ENCODE measurements around the gene PROX1.

The PROX1 gene

DNA sequence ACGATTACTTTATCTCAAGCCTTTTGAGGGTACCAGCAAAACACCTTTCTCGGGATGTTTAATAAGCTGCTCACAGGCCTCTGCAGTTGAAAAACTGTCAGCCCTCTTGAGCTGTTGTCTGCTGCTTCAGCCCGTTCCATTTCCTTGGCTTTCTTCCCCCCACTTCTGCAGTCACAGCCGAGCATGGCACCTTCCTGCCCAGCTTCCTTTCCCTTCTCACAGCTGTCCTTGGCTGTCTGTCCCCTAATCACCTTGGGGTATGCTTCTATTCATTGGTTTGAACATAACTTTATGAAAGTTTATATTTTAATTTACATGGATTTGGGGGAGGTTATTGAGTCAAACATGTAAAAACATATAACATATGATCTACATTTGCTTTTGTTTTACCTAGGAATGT, 6.9 kb upstream of the PROX1 start:
- DNase-seq = no peak

DNA sequence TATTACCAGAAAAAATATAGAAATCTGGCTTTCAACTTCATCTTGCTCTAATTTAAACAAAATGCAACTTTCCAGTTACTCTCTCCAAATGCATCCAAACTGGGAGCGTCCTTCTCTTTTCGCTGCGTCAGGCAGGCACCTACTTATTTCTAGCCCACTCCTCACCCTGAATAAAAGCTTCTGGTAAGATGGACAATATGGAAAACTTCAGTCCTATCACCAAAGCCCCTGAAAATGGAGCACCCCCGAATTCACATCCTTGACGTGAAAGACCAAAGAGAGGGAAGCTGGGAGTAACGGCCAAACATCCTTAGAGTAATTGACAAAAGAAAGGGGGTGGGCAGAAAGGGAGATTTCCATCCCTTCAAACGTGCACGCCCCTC, 5.5 kb upstream of the PROX1 start:
- no peak for DNase-seq

DNA sequence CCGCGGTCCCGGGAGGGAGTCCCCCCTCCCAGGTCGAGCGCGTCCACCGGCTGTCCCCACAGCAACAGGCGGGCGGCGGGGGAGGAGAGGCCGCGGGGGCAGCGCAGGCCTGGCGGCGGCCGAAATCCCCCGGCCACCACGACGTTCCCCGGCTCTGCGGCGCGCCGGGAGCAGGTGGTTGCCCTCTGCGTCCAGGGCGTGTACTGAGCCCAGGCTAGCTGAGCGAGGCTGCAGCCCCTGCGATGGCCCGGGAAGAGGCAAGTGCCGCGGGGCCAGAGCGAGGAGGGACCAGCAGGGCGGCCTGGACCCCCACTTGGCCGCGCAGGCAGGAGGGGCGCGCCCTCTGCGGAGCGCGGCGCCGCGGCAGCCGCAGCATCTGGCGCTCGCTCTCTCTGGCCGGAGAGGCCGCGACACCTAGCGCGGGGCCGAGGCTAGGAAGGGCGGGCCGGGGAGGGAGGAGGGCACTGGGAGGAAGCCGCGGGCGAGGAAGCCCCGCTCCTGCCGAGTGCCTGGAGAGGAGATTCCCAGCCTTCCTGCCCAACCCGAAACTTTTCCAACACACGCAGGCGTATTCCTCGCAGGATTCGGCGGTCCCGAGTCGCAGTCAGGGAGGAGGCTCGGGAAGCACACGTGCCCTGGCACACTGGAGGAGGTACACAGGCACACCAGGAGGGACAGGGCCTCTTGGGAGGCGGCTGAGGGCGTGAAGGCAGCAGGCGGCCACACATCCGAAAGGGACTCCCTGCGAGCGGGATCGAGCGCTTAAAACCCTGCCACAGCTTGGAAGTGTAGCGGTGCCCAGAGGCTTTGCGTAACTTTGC, 4.9 kb upstream of the PROX1 start:
- no peak for DNase-seq

DNA sequence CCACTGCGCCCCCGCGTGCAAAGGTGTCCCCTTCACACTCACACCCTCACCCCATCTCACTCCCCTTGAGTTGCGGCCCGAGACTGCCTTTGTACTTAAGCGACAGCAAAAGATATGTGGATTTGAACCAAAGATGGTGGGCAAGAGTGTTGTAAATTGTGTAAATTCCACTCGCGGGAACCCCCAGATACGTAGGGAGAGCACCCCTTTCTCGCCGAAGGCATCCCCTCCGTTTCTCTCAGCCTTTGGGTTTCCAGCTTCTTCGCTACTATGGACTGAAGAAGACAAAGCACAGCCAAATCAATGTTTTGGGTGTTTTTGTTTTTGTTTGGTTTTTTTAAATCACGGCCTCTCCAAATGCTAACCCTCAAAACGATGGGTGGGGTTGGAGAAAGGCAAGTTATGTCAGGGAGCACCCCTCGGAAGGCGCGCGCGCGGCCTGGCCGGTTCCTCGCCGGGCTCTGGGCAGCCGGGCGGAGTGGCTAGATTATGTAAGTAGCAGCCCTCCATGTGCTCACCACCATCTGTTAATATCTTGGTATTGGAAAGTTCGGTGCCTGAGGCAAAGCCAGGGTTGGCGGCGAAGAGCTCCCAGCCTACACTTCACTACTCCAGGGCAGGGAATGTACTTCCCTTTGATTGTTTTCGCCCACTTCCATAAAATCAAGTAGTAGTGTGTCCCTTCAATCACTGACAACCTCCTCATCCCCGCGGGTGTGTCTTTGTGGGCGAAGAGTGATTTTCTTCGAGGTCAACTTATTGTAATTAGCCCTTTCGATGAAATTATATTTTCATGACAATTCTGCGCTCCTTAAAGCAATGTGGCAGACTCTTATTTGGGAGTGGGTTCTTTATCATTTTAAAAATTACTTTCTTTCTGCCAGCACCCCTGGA, 4.0 kb upstream of the PROX1 start:
- peak in 1 of 2 experiments; percentile 34 for DNase-seq

DNA sequence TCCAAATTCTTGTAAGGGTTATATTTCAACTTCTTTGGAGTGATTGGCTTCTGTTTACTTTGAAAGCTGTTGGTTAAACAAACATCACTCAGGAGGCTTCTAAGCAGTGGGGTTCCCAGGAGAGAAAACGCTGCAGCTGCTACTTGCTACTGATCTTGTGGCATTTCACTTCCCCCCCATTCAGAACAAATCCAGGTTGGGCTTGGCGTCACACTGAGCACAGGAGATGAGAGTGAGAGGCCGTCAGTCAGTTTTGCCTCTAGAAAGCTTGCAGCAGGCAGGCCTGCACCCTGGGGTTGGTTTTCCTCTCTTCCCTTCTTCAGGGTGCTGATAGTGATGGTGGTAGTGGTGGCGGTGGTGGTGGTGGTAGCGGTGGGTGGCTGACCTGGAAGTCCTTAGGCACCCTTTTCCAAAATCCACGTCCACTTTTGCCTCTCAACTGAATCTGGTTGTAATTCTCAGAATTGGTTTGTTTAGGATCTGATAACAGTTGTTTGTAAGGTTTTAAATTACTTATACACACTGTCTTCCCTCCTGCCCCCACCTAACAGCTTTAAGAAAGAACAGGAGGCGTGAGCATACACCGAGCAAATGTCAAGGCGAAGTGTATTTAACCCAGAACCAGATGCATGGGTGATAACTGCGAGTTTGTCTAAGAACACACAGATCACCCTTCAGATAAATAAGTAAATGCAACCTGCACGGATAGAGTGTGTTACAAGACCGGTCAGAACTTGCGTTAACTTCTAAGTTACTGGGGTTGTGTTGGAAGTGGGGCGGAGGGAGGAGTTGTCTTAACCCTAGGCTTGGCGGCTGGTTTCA, 3.2 kb upstream of the PROX1 start:
- DNase-seq = no peak

DNA sequence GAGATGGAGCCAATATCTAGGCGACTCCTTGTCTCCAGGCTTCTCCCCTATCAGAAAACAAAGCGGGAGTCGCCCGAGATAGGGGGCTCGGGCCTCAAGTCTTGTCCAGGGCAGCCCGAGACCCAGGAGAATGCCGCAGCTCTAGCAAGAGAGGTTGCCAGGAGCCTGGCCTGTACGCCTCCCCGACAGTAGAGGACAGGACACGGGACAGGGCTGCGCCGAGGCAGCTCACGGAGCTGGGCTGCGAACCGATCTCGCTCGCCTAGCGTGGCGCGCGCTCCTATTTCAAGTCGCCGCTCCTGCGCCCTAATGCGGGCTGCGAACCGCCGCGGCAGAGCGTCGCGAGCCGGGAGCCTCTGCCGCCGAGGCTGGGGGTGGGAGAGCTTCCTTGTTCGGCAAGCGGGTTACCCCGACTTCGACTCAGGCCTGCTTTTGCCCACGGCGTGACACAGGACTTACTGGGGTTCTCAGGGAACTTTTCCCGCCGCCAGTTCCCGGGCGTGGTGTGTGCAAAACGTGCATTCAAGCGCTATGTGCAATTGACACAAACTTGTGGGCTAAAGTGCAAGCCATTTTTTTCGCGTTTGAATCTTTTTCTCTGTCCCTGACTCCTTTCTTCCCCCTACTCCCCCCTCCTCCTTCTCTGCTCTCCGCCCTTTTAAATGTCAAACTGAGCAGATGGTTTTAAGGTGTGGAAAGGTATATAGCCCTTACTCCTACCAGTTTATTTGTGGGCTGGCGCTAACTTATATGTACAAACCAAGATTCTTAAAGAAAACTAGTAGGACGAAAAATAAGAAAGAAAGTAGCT, 2.4 kb upstream of the PROX1 start:
- DNase-seq = no peak

DNA sequence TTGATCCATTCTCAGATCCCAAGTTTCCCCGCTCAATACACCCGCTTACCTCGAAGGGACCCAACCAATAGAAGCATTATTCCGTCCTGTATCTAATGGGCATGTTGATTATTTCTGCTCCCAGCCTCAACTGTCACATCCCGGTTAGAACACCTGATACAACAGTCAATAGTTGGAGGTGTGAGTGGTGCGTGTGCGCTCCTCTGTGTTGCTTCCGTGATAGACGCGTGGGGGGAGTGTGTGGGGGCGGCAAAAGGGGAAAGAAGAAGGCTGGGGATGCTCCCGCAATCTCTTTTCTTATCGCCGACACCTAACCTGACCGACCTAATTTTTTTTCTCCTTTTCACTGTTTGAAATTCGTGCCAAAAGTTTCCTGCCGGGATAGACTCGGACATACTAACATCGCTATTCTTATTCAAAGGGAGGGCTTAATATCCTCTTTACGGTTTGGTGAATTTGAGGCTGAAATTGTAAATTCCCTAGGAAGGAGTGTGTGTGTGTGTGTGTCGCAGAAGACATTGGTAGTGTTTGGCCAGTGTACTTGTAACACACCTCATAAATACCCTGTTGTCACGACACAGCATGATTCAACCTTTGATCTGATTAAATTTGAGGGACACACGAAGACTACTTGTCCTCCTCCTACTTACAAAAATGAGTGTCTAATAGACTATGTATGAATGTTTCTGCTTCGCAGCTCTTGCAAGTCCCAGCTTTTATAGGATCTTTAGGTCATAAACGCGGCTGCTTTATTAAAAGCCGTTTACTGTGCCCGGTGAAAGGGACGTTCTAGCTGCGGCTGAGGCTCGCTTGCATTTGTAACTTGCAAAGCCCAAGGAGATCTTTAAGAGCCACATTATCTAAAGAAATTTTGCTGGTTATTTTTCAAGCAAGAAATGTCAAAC, 1.5 kb upstream of the PROX1 start:
- no peak for DNase-seq

DNA sequence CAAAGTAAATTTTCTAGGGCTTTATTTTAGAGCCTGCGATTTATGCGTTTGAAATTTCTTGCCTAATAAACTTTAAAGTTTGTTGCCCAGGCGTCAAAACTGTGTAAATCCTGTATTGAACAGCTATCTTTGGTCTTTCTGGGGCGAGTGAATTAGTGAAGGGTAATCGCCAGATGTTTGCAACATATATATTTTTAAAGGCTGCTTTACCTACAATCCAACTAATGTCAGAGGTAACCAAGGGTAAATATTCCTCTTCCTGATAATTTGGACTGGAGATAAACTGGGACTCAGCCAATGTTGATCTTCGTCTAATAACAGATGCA, 885 bp upstream of the PROX1 start:
- DNase-seq = no peak

DNA sequence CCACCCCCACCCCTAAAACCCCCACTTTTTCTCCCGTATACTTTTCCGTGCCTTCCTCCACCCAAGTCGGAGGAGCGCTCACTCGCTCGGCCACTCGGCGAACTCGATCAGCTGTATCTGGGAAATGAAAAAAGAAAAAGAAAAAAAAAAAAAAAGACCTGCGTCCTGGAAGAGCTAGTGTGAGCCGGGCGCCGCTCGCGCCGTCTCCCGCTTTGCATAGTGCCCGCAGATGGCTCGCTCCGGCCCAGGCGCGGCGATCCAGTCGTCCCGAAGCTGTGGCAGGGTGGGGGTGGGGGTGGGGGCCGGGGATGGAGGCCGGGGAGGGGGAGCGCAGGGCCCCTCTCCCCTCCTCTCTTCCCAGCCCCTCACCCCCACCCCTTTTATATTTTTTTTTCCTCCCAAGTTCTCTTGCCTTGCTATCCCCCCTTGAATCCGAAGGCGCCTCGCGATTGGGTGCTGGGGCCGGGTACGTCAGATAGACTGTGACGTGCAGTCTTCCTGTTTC, 299 bp upstream of the PROX1 start:
- DNase-seq = peak; percentile 39 to 72

DNA sequence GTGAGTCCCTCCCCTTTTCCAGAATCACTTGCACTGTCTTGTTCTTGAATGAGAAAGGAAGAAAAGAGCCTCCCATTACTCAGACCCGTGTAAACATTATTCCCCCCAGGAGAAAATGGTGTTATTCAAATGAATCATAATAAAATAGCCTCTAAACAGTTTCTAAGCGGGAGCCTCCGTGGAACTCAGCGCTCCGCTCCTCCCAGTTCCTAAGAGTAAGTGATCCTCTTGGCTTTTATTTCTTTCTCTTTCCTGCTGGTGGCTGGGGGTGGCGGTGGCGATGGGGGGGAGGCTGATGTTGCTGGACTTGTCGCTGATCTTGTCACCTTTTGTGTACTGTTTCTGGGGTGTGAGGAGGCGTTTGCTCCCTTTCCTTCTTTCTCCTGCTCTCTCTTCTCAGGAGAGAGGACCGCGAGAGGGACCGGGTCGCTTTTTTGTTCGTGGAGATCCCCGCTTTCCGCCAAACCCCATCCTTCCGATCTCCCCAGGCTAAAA, 781 bp downstream of the PROX1 start:
- no peak for DNase-seq

DNA sequence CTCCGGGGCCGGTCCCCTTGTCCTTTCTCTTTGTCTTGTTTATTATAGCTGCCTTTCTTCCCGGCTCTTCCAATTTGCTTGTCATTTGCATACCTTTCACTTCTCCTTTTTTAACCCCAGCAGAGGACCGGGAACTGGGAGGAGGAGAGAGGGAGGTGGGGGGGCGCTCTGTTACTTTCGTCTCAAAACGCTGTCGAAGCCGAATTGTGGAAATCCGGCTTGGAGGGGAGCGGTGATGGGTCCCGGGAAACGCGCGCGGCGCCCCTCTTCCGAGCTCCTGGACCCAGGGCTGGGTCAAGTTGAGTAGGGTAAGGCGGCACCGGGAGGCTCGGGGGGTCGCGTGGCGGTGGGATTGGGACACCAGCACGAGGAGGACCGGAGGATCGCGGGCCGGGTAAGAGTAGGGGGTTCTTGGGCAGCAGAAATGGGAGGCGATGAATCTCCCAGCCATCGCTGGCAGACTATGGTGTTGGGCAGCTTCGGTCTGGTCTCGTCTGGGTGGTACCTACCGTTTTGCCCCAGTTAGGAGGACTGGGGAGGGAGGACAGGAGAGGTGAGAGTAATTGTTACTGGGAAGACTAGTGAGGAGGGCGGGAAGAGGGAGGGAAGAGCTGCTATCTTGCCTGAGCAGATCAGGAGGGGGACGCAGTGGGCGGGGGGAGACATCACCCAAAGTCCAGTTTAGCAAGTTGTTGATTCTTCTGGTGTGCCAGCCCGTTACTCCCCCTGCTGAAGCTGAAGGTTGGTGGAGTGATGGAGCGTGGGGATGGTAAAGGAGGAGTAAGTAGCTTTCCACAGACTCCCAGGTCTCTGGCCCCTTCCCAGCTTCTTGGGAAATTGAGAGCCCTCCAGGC, 1.5 kb downstream of the PROX1 start:
- DNase-seq = peak in 1 of 2 experiments; percentile 60

DNA sequence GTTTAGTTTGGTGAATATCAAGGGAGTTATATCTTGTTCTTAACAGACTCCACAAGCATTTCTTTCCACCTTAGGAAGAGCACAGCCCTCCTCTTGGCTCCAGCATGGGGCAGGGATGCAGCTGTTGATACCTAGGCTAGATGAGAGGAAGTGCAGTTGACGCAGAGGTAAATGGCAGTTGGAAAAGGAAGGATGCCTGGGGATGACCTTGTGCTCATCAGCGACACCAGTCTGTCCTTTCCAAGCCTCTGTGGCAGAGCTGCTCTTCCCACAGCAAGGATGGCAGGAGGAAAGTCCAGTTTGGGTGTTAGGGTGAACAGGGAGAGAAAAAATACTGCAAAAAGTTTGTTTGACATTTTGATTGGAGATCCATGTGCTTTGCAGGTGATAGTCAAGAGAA, 6.2 kb downstream of the PROX1 start:
- DNase-seq = no peak

DNA sequence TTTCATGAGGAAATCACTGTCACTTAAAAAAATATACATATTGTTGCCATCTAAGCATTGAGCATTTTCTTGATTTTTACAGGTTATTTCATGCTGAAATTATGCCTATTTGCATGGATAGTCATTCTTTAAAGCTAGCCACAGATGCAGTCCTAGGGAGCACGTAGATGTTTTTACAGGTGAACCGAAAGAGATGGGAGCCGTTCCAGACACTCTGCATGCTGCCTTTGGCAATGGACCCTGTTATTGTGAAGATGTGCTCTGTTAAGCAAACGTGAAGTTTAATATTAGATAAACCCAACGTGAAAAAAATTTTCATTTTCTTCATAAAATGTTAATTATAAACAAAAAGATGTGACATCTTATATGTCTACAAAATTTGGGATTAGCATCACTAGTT, 7.1 kb downstream of the PROX1 start:
- peak in 1 of 2 experiments; percentile 29 for DNase-seq

DNA sequence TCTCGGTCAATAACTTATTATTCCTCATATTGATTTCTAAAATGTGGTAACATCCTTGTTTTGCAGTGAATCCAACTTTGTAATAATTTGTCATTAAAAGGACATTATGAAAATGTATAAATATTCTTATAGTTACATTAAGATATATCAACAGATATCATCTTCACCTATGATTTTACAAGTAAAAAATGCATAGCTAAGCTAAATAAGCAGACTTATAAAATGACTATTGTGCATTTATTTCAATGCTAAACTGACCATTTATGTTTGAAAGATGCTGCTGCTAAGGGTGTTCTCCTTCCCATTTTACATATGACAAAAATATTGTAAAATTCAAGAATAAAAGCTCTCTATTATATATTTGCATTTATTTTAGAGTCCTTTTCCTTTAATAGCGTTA, 7.8 kb downstream of the PROX1 start:
- DNase-seq = no peak

DNA sequence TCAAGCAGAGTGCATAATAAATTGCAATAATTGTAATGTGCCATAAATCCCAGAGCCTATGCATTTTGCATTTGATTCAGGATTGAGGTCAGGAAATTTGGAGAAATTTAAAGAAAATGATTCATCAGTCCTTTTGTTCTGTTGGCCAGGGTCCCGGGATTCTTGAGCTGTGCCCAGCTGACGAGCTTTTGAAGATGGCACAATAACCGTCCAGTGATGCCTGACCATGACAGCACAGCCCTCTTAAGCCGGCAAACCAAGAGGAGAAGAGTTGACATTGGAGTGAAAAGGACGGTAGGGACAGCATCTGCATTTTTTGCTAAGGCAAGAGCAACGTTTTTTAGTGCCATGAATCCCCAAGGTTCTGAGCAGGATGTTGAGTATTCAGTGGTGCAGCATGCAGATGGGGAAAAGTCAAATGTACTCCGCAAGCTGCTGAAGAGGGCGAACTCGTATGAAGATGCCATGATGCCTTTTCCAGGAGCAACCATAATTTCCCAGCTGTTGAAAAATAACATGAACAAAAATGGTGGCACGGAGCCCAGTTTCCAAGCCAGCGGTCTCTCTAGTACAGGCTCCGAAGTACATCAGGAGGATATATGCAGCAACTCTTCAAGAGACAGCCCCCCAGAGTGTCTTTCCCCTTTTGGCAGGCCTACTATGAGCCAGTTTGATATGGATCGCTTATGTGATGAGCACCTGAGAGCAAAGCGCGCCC, 8.7 kb downstream of the PROX1 start:
- DNase-seq = no peak

DNA sequence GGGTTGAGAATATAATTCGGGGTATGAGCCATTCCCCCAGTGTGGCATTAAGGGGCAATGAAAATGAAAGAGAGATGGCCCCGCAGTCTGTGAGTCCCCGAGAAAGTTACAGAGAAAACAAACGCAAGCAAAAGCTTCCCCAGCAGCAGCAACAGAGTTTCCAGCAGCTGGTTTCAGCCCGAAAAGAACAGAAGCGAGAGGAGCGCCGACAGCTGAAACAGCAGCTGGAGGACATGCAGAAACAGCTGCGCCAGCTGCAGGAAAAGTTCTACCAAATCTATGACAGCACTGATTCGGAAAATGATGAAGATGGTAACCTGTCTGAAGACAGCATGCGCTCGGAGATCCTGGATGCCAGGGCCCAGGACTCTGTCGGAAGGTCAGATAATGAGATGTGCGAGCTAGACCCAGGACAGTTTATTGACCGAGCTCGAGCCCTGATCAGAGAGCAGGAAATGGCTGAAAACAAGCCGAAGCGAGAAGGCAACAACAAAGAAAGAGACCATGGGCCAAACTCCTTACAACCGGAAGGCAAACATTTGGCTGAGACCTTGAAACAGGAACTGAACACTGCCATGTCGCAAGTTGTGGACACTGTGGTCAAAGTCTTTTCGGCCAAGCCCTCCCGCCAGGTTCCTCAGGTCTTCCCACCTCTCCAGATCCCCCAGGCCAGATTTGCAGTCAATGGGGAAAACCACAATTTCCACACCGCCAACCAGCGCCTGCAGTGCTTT, 9.4 kb downstream of the PROX1 start:
- DNase-seq = no peak

DNA sequence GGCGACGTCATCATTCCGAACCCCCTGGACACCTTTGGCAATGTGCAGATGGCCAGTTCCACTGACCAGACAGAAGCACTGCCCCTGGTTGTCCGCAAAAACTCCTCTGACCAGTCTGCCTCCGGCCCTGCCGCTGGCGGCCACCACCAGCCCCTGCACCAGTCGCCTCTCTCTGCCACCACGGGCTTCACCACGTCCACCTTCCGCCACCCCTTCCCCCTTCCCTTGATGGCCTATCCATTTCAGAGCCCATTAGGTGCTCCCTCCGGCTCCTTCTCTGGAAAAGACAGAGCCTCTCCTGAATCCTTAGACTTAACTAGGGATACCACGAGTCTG, 10.0 kb downstream of the PROX1 start:
- DNase-seq = no peak

DNA sequence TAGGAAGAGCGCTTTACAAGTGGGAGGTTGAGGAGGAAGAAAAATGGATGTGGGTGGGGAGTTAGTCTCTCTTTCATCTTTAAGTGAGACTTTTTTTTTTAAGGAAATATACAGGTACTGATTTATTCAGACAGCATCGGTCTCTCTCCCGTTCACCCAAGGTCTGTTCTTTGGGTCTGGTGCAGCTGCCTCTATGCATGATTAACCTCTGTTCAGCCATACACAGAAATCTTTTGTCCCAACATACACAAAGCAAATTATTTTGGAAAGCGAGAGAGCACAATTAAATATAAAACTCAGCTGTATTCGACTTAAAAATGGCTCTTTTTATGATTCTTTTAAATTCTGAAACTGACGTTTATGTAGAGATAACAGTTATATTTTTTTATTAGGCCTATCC, 11.0 kb downstream of the PROX1 start:
- no peak for DNase-seq

DNA sequence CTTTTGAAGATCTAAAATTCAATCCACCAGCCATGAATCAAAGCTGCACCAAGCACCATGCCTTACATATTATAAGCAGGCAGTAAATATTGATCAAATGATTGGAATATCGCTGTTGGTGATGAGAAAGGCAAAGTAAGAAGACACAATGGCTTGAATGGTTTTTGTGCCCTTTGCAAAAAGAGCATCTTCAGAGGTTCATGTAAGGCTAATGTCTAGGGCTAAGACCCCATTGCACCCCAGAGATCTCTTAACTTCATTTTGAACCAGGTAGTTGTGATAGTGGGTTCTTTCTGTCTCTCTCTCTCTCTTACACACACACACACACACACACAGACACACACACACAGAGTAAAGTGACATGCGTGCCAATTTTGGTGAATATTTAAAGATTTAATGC, 12.0 kb downstream of the PROX1 start:
- no peak for DNase-seq
